B cell (primary cell): ENCODE data around the gene DGAT2.

Source experiments
- CTCF ChIP-seq: fragments of 200-600 bp; IDR thresholded peaks from one replicate; pipeline ENCODE4 v1.8.0; 2022; ENCODE audit warnings: antibody characterized with exemption, mild to moderate bottlenecking
- EZH2 ChIP-seq: IDR thresholded peaks from 2 replicates; pipeline ENCODE4 v1.6.1; 2012; ENCODE audit warnings: borderline replicate concordance, low read depth, mild to moderate bottlenecking, moderate library complexity, low read length; ENCODE audit not compliant: insufficient read depth, poor library complexity, severe bottlenecking

- TF ChIP-seq CTCF (no peak), EZH2 (no peak)
These were observed 1.9 kb upstream of the DGAT2 start for GRCh38 chr11:75766443-75767227.
